Chondrocyte (in vitro differentiated cells): ENCODE results near the gene PKP1. TPM values are rescaled to one million over a fixed set of nuclear protein-coding genes. Genes with fewer than 3 reads are reported as not detected.
"Not testable (repeated sequence)": the region's sequence is repeated elsewhere in the genome, so short reads cannot be mapped to it uniquely, and the experiment has no call there.

Experiments
- DNase-seq: peaks from one replicate; pipeline ENCODE4 v3.0.0; 2021; ENCODE audit warnings: mixed read lengths, low spot score
- H3K27ac Mint-ChIP-seq: one replicate; pipeline ENCODE4 v1.8.0; 2021; ENCODE audit warnings: mild to moderate bottlenecking, moderate library complexity, mixed read lengths; ENCODE audit not compliant: unreplicated experiment
- H3K27me3 Mint-ChIP-seq: 2 replicates; pipeline ENCODE4 v1.8.0; 2021; ENCODE audit warnings: low read depth, mixed read lengths
- H3K36me3 Mint-ChIP-seq: 2 replicates; pipeline ENCODE4 v1.8.0; 2021; ENCODE audit warnings: low read depth, mixed read lengths
- H3K4me1 Mint-ChIP-seq: 2 replicates; pipeline ENCODE4 v1.8.0; 2021; ENCODE audit warnings: low read depth, mild to moderate bottlenecking, mixed read lengths
- H3K4me3 Mint-ChIP-seq: one replicate; pipeline ENCODE4 v1.8.0; 2021; ENCODE audit warnings: mild to moderate bottlenecking, moderate library complexity, mixed read lengths; ENCODE audit not compliant: unreplicated experiment
- H3K9me3 Mint-ChIP-seq: 2 replicates; pipeline ENCODE4 v1.8.0; 2021; ENCODE audit warnings: low read depth, mixed read lengths
- long read RNA-seq: library from polyadenylated mRNA; stranded (forward); transcript quantifications from one replicate; pipeline ENCODE4 v2.0.0, GENCODE V29; 2021
- total RNA-seq: library from RNA; stranded (reverse); gene quantifications from 3 replicates; pipeline ENCODE4 v1.2.1, GENCODE V29; 2021
- TF ChIP-seq, protein P1 (sequence below): fragments of 200-600 bp; sonication (generic); IDR thresholded peaks from 2 replicates; pipeline ENCODE4 v1.5.0; 2021; ENCODE audit warnings: antibody characterized with exemption, mild to moderate bottlenecking, moderate library complexity

Gene PKP1, protein sequence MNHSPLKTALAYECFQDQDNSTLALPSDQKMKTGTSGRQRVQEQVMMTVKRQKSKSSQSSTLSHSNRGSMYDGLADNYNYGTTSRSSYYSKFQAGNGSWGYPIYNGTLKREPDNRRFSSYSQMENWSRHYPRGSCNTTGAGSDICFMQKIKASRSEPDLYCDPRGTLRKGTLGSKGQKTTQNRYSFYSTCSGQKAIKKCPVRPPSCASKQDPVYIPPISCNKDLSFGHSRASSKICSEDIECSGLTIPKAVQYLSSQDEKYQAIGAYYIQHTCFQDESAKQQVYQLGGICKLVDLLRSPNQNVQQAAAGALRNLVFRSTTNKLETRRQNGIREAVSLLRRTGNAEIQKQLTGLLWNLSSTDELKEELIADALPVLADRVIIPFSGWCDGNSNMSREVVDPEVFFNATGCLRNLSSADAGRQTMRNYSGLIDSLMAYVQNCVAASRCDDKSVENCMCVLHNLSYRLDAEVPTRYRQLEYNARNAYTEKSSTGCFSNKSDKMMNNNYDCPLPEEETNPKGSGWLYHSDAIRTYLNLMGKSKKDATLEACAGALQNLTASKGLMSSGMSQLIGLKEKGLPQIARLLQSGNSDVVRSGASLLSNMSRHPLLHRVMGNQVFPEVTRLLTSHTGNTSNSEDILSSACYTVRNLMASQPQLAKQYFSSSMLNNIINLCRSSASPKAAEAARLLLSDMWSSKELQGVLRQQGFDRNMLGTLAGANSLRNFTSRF
- total RNA-seq: 0.07 to 4.1 TPM (median 4.0 TPM) in 3 replicates
- long read RNA-seq, full-length matches to known transcripts: 3 of 3 reads
- long read RNA-seq, partial matches to known transcripts: 0 of 3 reads
- long read RNA-seq, other reads (novel, unspliced or antisense): 0 of 3 reads

DNA sequence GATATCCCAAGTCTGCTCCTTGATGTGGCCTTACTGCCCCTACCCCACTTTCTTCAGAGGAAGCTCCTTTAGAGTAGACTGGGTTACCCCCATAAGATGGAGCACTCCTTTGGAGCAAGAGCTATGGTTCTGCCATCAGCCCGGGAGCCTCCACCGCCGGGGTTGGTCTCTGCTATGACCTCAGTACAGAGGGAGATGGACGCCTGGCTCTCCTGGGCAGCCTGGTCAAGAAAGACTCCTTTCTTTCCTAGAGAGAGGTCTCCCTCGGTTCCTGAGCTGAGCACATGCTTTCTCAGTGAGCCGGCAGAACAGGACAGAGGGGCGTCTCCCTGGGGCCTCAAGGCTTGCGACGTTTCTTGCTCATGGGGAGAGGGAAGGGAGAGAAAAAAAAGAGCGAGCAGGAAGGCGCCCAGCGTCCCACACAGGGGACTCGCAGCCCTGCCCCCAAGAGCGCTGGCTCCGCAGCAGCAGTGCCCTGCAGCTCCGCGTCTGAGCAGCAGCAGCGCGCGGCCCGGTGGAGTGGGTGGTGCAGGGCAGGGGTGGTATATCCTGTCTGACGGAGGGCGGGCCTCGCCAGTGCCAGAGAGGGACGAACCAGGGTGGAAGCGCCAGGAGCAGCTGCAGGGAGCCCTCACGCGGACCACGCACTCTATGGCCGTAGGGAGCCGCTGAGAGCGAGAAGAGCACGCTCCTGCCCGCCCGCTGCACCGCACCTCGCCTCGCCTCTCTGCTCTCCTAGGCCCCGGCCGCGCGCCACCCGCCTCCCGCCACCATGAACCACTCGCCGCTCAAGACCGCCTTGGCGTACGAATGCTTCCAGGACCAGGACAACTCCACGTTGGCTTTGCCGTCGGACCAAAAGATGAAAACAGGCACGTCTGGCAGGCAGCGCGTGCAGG is at the start of gene PKP1:
PKP1 (plus strand) TSS at position 576 of the 899 bp plus-strand sequence; CDS start at position 773, 197 bp downstream.
- H3K4me1 Mint-ChIP-seq: peaks cover 28% of the 10 kb centered on the region
- no peak for DNase-seq

DNA sequence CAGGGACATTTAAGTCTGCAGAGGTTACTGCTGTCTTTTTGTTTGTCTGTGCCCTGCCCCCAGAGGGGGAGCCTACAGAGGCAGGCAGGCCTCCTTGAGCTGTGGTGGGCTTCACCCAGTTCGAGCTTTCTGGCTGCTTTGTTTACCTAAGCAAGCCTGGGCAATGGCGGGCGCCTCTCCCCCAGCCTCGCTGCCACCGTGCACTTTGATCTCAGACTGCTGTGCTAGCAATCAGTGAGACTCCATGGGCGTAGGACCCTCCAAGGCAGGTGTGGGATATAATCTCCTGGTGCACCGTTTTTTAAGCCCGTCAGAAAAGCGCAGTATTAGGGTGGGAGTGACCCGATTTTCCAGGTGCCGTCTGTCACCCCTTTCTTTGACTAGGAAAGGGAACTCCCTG is 43.7 kb upstream of the PKP1 start:
- not testable (repeated sequence) for H3K4me1 Mint-ChIP-seq, DNase-seq, H3K27ac Mint-ChIP-seq, H3K36me3 Mint-ChIP-seq, H3K4me3 Mint-ChIP-seq
- peaks cover 15% of the 10 kb centered on the region for H3K9me3 Mint-ChIP-seq
- H3K27me3 Mint-ChIP-seq: peaks cover 25% of the 10 kb centered on the region

More for the DNA sequence above, at the start of gene PKP1:
- H3K27me3 Mint-ChIP-seq: no peaks in the 10 kb centered on the region
- no peaks in the 10 kb centered on the region for H3K36me3 Mint-ChIP-seq
- H3K9me3 Mint-ChIP-seq: no peaks in the 10 kb centered on the region
- H3K4me3 Mint-ChIP-seq: peak within 1 kb of the TSS; percentile 50
- H3K27ac Mint-ChIP-seq: peak within 1 kb of the TSS; percentile 0
- TF ChIP-seq, protein P1, sequence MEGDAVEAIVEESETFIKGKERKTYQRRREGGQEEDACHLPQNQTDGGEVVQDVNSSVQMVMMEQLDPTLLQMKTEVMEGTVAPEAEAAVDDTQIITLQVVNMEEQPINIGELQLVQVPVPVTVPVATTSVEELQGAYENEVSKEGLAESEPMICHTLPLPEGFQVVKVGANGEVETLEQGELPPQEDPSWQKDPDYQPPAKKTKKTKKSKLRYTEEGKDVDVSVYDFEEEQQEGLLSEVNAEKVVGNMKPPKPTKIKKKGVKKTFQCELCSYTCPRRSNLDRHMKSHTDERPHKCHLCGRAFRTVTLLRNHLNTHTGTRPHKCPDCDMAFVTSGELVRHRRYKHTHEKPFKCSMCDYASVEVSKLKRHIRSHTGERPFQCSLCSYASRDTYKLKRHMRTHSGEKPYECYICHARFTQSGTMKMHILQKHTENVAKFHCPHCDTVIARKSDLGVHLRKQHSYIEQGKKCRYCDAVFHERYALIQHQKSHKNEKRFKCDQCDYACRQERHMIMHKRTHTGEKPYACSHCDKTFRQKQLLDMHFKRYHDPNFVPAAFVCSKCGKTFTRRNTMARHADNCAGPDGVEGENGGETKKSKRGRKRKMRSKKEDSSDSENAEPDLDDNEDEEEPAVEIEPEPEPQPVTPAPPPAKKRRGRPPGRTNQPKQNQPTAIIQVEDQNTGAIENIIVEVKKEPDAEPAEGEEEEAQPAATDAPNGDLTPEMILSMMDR: no peak

DNA sequence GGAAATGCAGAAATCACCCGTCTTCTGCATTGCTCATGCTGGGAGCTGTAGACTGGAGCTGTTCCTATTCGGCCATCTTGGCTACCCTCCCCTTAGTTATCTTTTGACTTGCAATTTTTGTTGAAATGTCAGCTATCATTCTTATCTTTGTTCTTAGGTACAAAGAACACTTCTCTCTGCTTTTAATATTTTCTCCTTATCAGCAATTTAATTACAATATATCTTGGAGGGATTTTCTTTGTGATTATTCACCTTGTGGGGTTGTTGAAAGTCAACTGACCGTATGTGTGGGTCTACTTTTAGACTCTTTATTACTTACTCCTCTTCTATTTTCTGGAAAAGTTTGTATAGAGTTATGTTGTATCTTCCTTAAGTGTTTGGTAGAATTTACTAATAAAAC is 43.1 kb upstream of the PKP1 start:
- peaks cover 5% of the 10 kb centered on the region for H3K36me3 Mint-ChIP-seq
- DNase-seq: no peak
- no peak overlapping the region for H3K27ac Mint-ChIP-seq
- H3K27me3 Mint-ChIP-seq: peaks cover 27% of the 10 kb centered on the region
- TF ChIP-seq, protein P1: no peak
- H3K9me3 Mint-ChIP-seq: peaks cover 15% of the 10 kb centered on the region
- H3K4me1 Mint-ChIP-seq: no peaks in the 10 kb centered on the region
- H3K4me3 Mint-ChIP-seq: no peak overlapping the region

DNA sequence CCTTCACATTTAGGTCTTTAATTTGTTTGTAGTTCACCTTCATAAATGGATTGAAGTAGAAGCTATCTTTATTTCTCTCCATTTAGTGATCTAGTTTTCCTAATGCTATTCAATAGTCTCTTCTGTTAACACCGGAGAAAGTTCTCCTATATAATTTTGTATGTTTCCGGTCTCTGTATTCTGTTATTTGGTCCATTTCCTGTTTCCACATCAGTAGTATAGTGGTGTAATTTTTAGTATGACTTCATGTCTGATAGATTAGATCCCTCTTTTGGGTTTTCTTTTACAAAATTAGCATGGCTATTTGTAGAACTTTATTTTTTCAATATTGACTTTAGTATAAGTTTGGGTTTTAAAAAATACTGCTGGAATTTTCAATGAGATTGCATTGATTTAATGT is 41.6 kb upstream of the PKP1 start:
- peaks cover 15% of the 10 kb centered on the region for H3K9me3 Mint-ChIP-seq
- DNase-seq: no peak
- H3K4me3 Mint-ChIP-seq: no peak overlapping the region
- H3K27ac Mint-ChIP-seq: no peak overlapping the region
- peaks cover 28% of the 10 kb centered on the region for H3K27me3 Mint-ChIP-seq
- TF ChIP-seq, protein P1: no peak
- peaks cover 5% of the 10 kb centered on the region for H3K36me3 Mint-ChIP-seq
- no peaks in the 10 kb centered on the region for H3K4me1 Mint-ChIP-seq

DNA sequence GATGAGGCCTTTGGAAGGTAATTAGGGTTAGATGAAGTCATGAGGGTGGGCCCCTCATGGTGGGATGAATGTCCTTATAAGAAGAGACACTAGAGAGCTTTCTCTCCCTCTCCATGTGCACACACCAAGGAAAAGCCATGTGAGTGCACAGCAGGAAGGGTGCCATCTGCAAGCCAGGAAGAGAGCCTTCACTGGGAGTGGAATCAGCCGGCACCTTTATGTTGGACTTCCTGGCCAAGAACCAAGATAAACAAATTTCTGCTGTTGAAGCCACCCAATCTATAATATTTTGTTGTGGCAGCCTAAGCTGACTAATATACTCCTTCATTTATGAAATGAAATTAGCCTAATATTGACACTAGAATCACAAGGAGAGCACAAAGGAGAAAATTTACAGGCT is 38.2 kb upstream of the PKP1 start:
- Mint-ChIP-seq H3K27me3 (peaks cover 20% of the 10 kb centered on the region), H3K4me3 (no peak overlapping the region), H3K27ac (no peak overlapping the region), H3K4me1 (no peaks in the 10 kb centered on the region), H3K9me3 (peaks cover 9% of the 10 kb centered on the region), H3K36me3 (peaks cover 4% of the 10 kb centered on the region)
- TF ChIP-seq, protein P1: no peak
- no peak for DNase-seq
